Ectodermal cell (in vitro differentiated cells): ENCODE measurements around the gene NDUFV3.

Source experiments
- H3K27ac ChIP-seq: 2 replicates; pipeline ENCODE4 v1.7.0; 2013; ENCODE audit warnings: mild to moderate bottlenecking, low read depth, low read length; ENCODE audit not compliant: insufficient read depth, poor library complexity, severe bottlenecking
- H3K27me3 ChIP-seq: 2 replicates; pipeline ENCODE4 v1.7.0; 2013; ENCODE audit warnings: mild to moderate bottlenecking, low read length; ENCODE audit not compliant: insufficient read depth, control insufficient read depth, poor library complexity, severe bottlenecking
- H3K36me3 ChIP-seq: one replicate; pipeline ENCODE4 v1.7.0; 2013; ENCODE audit warnings: low read length; ENCODE audit not compliant: control insufficient read depth, insufficient read depth
- H3K4me1 ChIP-seq: one replicate; pipeline ENCODE4 v1.7.0; 2013; ENCODE audit warnings: low read length; ENCODE audit not compliant: control insufficient read depth, insufficient read depth
- H3K4me3 ChIP-seq: 2 replicates; pipeline ENCODE4 v1.7.0; 2013; ENCODE audit warnings: low read depth, low read length, control low read depth; ENCODE audit not compliant: insufficient read depth
- H3K9me3 ChIP-seq: 2 replicates; pipeline ENCODE4 v1.7.0; 2013; ENCODE audit warnings: mild to moderate bottlenecking, low read length, moderate library complexity; ENCODE audit not compliant: control insufficient read depth
- WGBS, 2 experiments: methylation state at CpG; one replicate each; pipeline ENCODE4 v1.1.7; 2013; ENCODE audit warnings: missing lambda C conversion rate in 2 of 2; 5-methylcytosine and 5-hydroxymethylcytosine counted together

NDUFV3 gene

DNA sequence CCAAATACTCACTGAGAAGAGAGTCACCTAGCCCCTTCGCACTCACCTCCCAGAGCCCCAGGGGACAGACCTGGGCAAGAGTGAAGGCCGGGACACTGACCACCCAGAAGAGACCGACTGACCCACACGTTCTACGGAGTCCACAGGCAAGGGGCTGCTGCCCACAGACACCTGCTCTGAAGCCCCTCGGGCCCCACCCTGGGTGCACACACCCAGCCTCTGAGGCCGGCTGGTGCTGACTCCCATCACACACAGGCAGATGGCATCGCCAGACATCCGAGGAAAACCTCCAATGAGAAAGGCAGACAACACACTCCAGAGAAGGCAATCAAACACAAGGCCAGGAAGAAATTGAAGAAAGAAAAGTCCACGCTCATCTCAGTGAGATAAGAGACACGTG lies 35.9 kb upstream of the NDUFV3 start:
- WGBS, 2 experiments, result 94 to 96% methylated on average over 11 of the region's 11 CpGs
- H3K36me3 ChIP-seq, result peaks cover 35% of the 10 kb centered on the region
- H3K27me3 ChIP-seq, result no peaks in the 10 kb centered on the region
- H3K4me1 ChIP-seq, result no peaks in the 10 kb centered on the region
- no peak overlapping the region for H3K27ac ChIP-seq
- no peaks in the 10 kb centered on the region for H3K9me3 ChIP-seq
- H3K4me3 ChIP-seq, result no peak overlapping the region

DNA sequence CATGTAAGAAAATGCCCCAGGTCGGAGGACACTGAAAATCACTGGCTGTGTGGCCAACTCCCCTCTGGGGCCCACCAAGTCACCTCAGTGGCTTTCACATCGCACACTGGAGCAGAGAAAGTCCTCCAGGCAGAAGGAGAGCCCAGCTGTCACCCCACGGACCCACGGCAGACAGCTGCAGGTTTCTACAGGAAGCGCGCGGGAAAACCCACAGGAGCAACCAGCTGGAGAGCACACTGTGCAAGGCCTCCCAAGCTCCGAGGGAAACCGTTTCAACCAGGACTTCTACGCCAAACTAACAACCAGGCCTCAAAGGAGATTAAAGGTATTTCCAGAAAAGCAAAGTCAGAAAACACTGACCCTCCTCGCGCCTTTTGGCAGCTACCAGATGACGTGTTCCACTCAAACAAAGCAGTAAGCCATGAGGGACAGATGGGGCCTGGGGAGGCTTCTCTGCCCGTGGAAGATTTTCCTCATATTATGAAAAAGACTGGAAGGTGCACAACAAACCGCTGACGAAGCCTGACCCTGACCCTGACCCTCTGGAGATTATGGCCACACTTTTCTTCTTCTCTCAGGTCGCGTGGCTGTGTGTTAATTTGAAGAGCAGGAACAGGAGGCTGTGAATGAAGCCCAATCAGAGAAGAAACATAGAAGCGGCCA lies 34.8 kb upstream of the NDUFV3 start:
- no peak overlapping the region for H3K4me3 ChIP-seq
- no peaks in the 10 kb centered on the region for H3K27me3 ChIP-seq
- no peaks in the 10 kb centered on the region for H3K9me3 ChIP-seq
- peaks cover 32% of the 10 kb centered on the region for H3K36me3 ChIP-seq
- H3K27ac ChIP-seq, result no peak overlapping the region
- 93 to 95% methylated on average over 19 of the region's 19 CpGs for WGBS, 2 experiments
- no peaks in the 10 kb centered on the region for H3K4me1 ChIP-seq

DNA sequence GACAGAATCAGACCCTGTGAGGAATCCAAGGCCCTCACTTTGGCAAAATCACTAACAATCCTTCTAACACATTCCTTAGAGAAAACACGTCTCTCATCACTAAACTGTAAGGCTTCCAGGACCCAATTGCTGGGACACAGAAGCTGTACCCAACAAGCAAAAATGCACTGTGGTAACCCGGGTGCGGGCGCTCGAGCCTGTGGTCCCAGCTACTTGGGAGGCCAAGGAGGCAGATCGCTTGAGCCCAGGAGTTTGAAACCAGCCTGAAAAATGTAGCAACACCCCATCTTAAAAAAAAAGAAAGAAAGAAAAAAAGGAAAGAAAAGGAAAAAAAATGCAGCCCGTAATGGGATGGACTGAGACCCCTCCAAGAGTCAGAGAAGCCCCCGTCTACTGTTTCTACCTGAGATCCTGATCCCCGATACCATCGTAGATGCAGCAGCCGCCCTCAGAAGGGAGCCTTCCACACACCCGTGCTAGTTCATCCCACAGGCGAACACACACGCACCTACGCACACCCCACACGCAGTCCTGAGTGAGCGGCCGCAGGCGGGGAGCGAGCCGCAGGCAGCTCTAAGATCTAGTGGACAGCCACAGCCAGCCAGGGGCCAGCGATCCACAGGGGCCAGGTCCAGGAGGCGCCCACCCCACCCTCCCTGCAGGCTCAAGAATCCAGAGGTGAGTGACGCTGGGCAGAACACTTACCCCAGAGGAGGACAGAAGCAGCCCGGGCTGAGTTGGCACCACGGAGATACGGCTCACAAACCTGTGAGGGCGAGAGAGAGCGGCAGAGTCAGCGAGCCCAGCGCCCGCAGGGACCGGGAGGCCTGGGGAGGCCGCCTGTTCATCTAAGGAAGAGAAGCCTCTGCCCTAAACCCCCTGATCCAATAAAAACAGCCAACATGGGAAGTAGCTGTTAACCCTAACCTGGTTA lies 33.9 kb upstream of the NDUFV3 start:
- H3K27me3 ChIP-seq, result no peaks in the 10 kb centered on the region
- peaks cover 32% of the 10 kb centered on the region for H3K36me3 ChIP-seq
- no peaks in the 10 kb centered on the region for H3K9me3 ChIP-seq
- H3K27ac ChIP-seq, result no peak overlapping the region
- no peak overlapping the region for H3K4me3 ChIP-seq
- WGBS, 2 experiments, result 95% methylated on average over 34 of the region's 34 CpGs
- no peaks in the 10 kb centered on the region for H3K4me1 ChIP-seq

DNA sequence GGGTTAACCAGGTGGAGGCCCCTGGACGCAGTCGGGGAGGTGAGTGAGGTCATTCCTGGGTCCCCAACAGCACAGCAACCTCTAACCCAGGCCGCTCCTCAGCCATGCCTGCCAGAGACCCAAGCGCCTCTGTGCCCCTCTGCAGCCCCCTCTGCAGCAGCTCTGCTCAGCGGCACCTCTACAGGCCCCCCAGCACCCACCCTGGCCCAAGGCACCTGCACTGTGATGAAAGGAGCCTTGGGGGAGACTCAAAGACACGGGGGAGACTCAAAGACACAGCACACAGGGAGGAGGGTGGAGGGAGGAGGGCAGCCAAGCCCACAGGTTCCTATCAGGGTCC lies 33.2 kb upstream of the NDUFV3 start:
- Histone ChIP-seq H3K27ac (no peak overlapping the region), H3K4me1 (no peaks in the 10 kb centered on the region), H3K4me3 (no peak overlapping the region), H3K9me3 (no peaks in the 10 kb centered on the region), H3K36me3 (peaks cover 34% of the 10 kb centered on the region), H3K27me3 (no peaks in the 10 kb centered on the region)
- 92 to 95% methylated on average over 6 of the region's 6 CpGs for whole genome bisulfite sequencing, 2 experiments

DNA sequence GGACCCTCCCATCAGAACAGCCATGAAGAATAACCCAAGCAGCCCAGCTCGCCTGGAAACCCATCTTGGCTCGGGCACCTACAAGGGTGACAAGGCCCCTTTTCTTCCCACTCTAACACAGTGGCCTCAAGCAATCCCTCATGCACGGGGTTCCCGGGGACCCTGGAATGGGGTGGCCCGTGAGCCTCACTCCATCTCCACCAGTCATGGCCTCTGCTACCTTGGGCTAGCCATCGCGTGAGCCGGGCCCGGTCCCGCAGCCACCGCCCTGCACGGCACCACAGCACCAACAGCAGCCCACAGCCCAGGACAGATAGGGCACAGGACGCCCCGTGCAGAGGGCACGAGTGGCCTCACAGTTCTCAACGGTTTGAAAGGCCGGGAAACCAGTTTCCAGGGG lies 32.8 kb upstream of the NDUFV3 start:
- Histone ChIP-seq H3K36me3 (peaks cover 33% of the 10 kb centered on the region), H3K4me1 (no peaks in the 10 kb centered on the region)
- 91 to 92% methylated on average over 17 of the region's 17 CpGs for WGBS, 2 experiments

DNA sequence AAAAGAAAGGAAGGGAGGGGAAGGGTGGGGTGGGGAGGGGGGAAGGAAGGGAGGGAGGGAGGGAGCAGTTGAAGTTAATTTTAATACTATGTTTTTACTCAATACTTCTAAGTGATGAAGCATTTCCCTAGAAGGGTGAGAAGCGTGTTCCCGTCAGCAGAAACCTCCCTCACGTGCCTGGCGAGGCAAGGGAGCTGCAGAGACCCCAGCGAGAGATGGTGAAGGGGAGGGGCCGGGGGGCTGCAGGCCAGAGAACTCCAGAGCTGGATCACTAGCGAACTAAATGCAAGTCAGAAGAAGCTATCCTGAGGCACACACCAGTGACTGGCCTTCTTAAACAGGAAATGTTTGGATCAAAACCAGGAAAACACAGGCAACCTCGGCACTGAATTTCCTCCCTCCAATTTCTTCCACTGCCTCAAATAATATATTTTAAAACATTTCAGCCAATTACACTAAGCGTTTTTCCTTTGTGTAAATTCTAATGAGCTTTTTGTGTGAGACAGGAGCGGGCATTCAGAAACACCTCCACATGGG lies 31.7 kb upstream of the NDUFV3 start:
- H3K27me3 ChIP-seq, result no peaks in the 10 kb centered on the region
- peaks cover 23% of the 10 kb centered on the region for H3K36me3 ChIP-seq
- H3K9me3 ChIP-seq, result no peaks in the 10 kb centered on the region
- H3K27ac ChIP-seq, result no peak overlapping the region
- no peaks in the 10 kb centered on the region for H3K4me1 ChIP-seq
- 95% methylated on average over 10 of the region's 10 CpGs for WGBS, 2 experiments
- no peak overlapping the region for H3K4me3 ChIP-seq

More for the DNA sequence above, 32.8 kb upstream of the NDUFV3 start:
- no peaks in the 10 kb centered on the region for H3K9me3 ChIP-seq
- H3K27me3 ChIP-seq, result no peaks in the 10 kb centered on the region
- H3K4me3 ChIP-seq, result no peak overlapping the region
- H3K27ac ChIP-seq, result no peak overlapping the region

DNA sequence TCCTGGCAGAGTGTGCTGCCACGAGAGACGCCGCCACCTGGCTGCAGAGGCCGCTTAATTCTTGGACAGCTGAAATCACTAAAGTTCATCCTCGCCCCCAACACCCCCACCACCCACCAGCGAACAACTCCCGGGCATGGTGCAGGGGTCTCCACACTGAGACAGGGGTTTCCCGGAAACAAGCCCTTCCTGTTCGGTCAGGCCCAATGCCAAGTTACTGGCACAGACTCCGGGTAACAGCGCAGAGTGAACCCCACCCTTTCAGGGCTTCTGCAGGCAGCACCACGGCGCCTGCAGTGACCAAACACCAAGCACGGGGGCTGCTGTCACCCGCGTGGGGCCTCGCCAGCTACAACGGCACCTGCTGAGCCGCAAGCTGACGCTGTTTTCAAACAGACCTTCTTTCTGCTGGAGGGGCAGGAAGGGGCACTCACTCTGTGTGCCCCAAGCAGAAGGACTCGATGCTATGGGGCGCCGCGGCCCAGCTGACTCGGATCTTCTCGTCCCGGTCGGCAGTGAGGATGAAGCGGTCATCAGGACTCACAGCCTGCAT lies 31.2 kb upstream of the NDUFV3 start:
- H3K4me1 ChIP-seq, result no peaks in the 10 kb centered on the region
- peaks cover 20% of the 10 kb centered on the region for H3K36me3 ChIP-seq
- H3K4me3 ChIP-seq, result no peak overlapping the region
- 94% methylated on average over 29 of the region's 29 CpGs for WGBS, 2 experiments
- H3K27me3 ChIP-seq, result no peaks in the 10 kb centered on the region
- H3K9me3 ChIP-seq, result no peaks in the 10 kb centered on the region
- no peak overlapping the region for H3K27ac ChIP-seq

DNA sequence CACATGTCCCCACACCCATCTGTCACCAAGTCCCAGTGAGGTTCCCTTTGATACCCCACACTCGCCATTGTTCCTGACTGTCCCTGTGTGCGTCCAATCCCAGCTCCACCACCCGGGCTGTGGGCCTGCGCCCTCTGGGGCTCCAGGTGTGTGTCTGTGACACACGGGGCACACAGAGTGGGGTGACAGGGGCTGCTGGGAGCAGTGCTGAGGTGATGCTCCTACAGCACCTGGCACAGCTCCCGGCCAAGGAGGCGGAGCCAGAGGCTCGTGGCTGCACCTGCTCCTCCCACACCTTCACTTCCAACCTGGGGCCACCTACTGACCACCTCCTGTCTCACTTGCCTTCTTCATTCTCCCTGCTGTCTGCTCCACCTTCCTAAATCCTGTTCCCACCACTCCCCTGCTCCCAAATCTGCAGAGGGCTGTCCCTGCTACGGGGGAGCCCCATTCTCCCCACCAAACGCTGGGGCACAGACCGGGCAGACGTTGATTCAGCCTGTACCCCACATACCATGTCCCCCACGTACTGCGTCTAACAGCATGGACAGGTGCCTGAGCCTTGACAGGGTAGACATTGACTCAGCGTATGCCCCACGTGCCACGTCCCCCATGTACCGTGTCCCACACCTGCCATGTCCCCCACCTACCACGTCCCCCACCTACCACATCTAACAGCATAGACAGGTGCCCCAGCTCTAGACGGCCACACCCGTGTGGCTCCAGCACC lies 30.2 kb upstream of the NDUFV3 start:
- Histone ChIP-seq H3K4me3 (no peak overlapping the region), H3K36me3 (peaks cover 20% of the 10 kb centered on the region)

DNA sequence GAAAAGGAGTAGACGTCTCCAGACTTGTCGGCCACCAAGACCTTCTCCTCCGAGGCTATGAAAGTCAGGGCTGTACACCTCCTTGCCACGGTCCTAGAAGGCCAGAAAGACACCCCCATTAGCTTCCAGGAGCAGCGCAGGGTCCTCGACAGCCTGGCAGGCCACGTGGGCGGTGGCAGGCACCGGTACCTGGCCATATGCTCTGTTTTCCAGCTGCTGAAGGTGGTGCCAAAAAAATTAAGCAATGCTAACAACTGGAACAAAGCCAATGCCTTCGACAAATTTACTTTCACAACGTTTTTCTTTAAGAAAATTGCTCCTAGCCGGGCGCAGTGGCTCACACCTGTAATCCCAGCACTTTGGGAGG lies 29.6 kb upstream of the NDUFV3 start:
- H3K4me1 ChIP-seq, result no peaks in the 10 kb centered on the region
- no peak overlapping the region for H3K4me3 ChIP-seq
- 88 to 90% methylated on average over 13 of the region's 13 CpGs for WGBS, 2 experiments
- peaks cover 17% of the 10 kb centered on the region for H3K36me3 ChIP-seq
- no peaks in the 10 kb centered on the region for H3K27me3 ChIP-seq
- H3K9me3 ChIP-seq, result no peaks in the 10 kb centered on the region
- H3K27ac ChIP-seq, result no peak overlapping the region

More for the DNA sequence above, 30.2 kb upstream of the NDUFV3 start:
- no peak overlapping the region for H3K27ac ChIP-seq
- 94 to 95% methylated on average over 21 of the region's 21 CpGs for WGBS, 2 experiments
- no peaks in the 10 kb centered on the region for H3K4me1 ChIP-seq
- H3K9me3 ChIP-seq, result no peaks in the 10 kb centered on the region
- no peaks in the 10 kb centered on the region for H3K27me3 ChIP-seq
